HG03025 (cell line): ENCODE results near the gene ATPAF2.
A peak's percentile ranks its signal among the peaks of the same experiment; 100 is the strongest.

Source experiments
- ATAC-seq: cut with Tn5 transposase; IDR thresholded peaks from one replicate; pipeline ENCODE4 v1.9.1; 2021; ENCODE audit warnings: mild to moderate bottlenecking, moderate library complexity; ENCODE audit not compliant: unreplicated experiment, low FRiP score

Gene ATPAF2

GRCh38 chr17:18040261-18040858, 1.4 kb upstream of the ATPAF2 start:
- no peak for ATAC-seq

GRCh38 chr17:18039535-18040260, 730 bp upstream of the ATPAF2 start:
- ATAC-seq, result peak; percentile 39

- ATAC-seq, result no peak
Observed at GRCh38 chr17:18038149-18038850, 668 bp downstream of the ATPAF2 start.

- ATAC-seq, result no peak
Observed at GRCh38 chr17:18037486-18037885, 1.5 kb downstream of the ATPAF2 start.

GRCh38 chr17:18035704-18036103, 3.3 kb downstream of the ATPAF2 start:
- ATAC-seq, result no peak

GRCh38 chr17:18033442-18034099, 5.4 kb downstream of the ATPAF2 start:
- no peak for ATAC-seq

GRCh38 chr17:18031955-18032354, 7.0 kb downstream of the ATPAF2 start:
- ATAC-seq, result no peak

- ATAC-seq, result no peak
Observed at GRCh38 chr17:18028952-18029540, 9.9 kb downstream of the ATPAF2 start.

- ATAC-seq, result no peak
Observed at GRCh38 chr17:18028114-18028951, 10.6 kb downstream of the ATPAF2 start.

- no peak for ATAC-seq
Observed at GRCh38 chr17:18027280-18027679, 11.7 kb downstream of the ATPAF2 start.

- no peak for ATAC-seq
Observed at GRCh38 chr17:18025945-18026776, 12.8 kb downstream of the ATPAF2 start.

GRCh38 chr17:18025241-18025944, 13.6 kb downstream of the ATPAF2 start:
- no peak for ATAC-seq

GRCh38 chr17:18021372-18021771, 17.6 kb downstream of the ATPAF2 start:
- no peak for ATAC-seq

- no peak for ATAC-seq
Observed at GRCh38 chr17:18020971-18021370, 18.0 kb downstream of the ATPAF2 start.

- ATAC-seq, result no peak
Observed at GRCh38 chr17:18019838-18020154, 19.2 kb downstream of the ATPAF2 start.

- ATAC-seq, result no peak
Observed at GRCh38 chr17:18018411-18018921, 20.5 kb downstream of the ATPAF2 start.

GRCh38 chr17:18017958-18018357, 21.0 kb downstream of the ATPAF2 start:
- no peak for ATAC-seq

GRCh38 chr17:18016426-18016825, 22.5 kb downstream of the ATPAF2 start:
- ATAC-seq, result no peak
